RWPE2 (cell line): ENCODE results near the gene IFNG-AS1.

Source experiments
- ATAC-seq: fragments of 200-7000 bp; cut with Tn5 transposase; 3 replicates; pipeline ENCODE4 v1.9.1; 2021; ENCODE audit warnings: low read depth
- DNase-seq: peaks from one replicate; pipeline ENCODE4 v3.0.0-alpha.2; 2020; ENCODE audit warnings: low spot score
- H3K27ac ChIP-seq: fragments of 450-650 bp; 2 replicates; pipeline ENCODE4 v1.5.1; 2017; ENCODE audit warnings: mild to moderate bottlenecking; ENCODE audit not compliant: poor library complexity, severe bottlenecking
- H3K27me3 ChIP-seq: fragments of 250-450 bp; sonication (Bioruptor Pico); 2 replicates; pipeline ENCODE4 v1.5.1; 2021; ENCODE audit warnings: mild to moderate bottlenecking, moderate library complexity; ENCODE audit not compliant: insufficient read depth, poor library complexity, severe bottlenecking
- H3K36me3 ChIP-seq: fragments of 250-450 bp; sonication (Bioruptor Pico); 2 replicates; pipeline ENCODE4 v1.5.1; 2020; ENCODE audit warnings: low read depth, mild to moderate bottlenecking, moderate library complexity
- H3K4me1 ChIP-seq: fragments of 250-450 bp; sonication (Bioruptor Pico); 2 replicates; pipeline ENCODE4 v1.5.1; 2021; ENCODE audit warnings: mild to moderate bottlenecking, moderate library complexity; ENCODE audit not compliant: insufficient read depth, poor library complexity, severe bottlenecking
- H3K4me3 ChIP-seq: fragments of 250-450 bp; sonication (Bioruptor Pico); 2 replicates; pipeline ENCODE4 v1.5.1; 2021; ENCODE audit warnings: mild to moderate bottlenecking, moderate library complexity; ENCODE audit not compliant: severe bottlenecking
- H3K9me3 ChIP-seq: fragments of 250-450 bp; sonication (Bioruptor Pico); 2 replicates; pipeline ENCODE4 v1.5.1; 2021; ENCODE audit warnings: mild to moderate bottlenecking, moderate library complexity; ENCODE audit not compliant: severe bottlenecking
- CTCF ChIP-seq: fragments of 450-650 bp; IDR thresholded peaks from one replicate; pipeline ENCODE4 v1.5.1; 2017; ENCODE audit warnings: mild to moderate bottlenecking, moderate library complexity; ENCODE audit not compliant: poor library complexity, severe bottlenecking

The IFNG-AS1 gene

GRCh38 chr12:68007466-68007865 lies 18.2 kb downstream of the IFNG-AS1 start:
- Histone ChIP-seq H3K36me3 (no peaks in the 10 kb centered on the region), H3K27me3 (no peaks in the 10 kb centered on the region), H3K4me3 (no peak overlapping the region), H3K27ac (no peak overlapping the region), H3K9me3 (no peaks in the 10 kb centered on the region), H3K4me1 (no peaks in the 10 kb centered on the region)
- DNase-seq (no peak), ATAC-seq (no peak)
- no peak for TF ChIP-seq CTCF

- H3K36me3 ChIP-seq = no peaks in the 10 kb centered on the region
- TF ChIP-seq CTCF = no peak
- no peaks in the 10 kb centered on the region for H3K9me3 ChIP-seq
- no peaks in the 10 kb centered on the region for H3K4me1 ChIP-seq
- no peak for DNase-seq
- ATAC-seq = no peak
- H3K4me3 ChIP-seq = no peak overlapping the region
- no peaks in the 10 kb centered on the region for H3K27me3 ChIP-seq
- no peak overlapping the region for H3K27ac ChIP-seq
Measured at GRCh38 chr12:68011206-68011881, 22.1 kb downstream of the IFNG-AS1 start.

GRCh38 chr12:68011882-68012207 lies 22.6 kb downstream of the IFNG-AS1 start:
- Histone ChIP-seq H3K4me1 (no peaks in the 10 kb centered on the region), H3K9me3 (no peaks in the 10 kb centered on the region), H3K27me3 (no peaks in the 10 kb centered on the region), H3K4me3 (no peak overlapping the region), H3K27ac (no peak overlapping the region), H3K36me3 (no peaks in the 10 kb centered on the region)
- no peak for DNase-seq
- no peak for ATAC-seq
- no peak for TF ChIP-seq CTCF

- DNase-seq (no peak), ATAC-seq (no peak)
- Histone ChIP-seq H3K9me3 (no peaks in the 10 kb centered on the region), H3K36me3 (no peaks in the 10 kb centered on the region), H3K4me3 (no peak overlapping the region), H3K27ac (no peak overlapping the region), H3K27me3 (no peaks in the 10 kb centered on the region), H3K4me1 (no peaks in the 10 kb centered on the region)
- no peak for TF ChIP-seq CTCF
Measured at GRCh38 chr12:68012712-68013111, 23.5 kb downstream of the IFNG-AS1 start.

- no peaks in the 10 kb centered on the region for H3K9me3 ChIP-seq
- H3K4me1 ChIP-seq = no peaks in the 10 kb centered on the region
- DNase-seq = no peak
- H3K4me3 ChIP-seq = no peak overlapping the region
- no peak overlapping the region for H3K27ac ChIP-seq
- no peak for TF ChIP-seq CTCF
- H3K27me3 ChIP-seq = no peaks in the 10 kb centered on the region
- no peak for ATAC-seq
- H3K36me3 ChIP-seq = no peaks in the 10 kb centered on the region
Measured at GRCh38 chr12:68013181-68013580, 23.9 kb downstream of the IFNG-AS1 start.
